HCT116 (cell line): ENCODE data around the gene SLC24A3.

Experiments
- CTCF ChIP-seq, 3 experiments: fragments of 200-600 bp in 1 of 3; sonication (generic) in 1 of 3; IDR thresholded peaks in 2 of 3; conservative IDR thresholded peaks in 1 of 3; 2 replicates each; pipeline ENCODE4 v1.5.1; 2012 to 2017; ENCODE audit warnings: low read depth in 2 of 3, low read length in 2 of 3, antibody characterized with exemption in 1 of 3, borderline replicate concordance in 1 of 3, control low read depth in 1 of 3, mild to moderate bottlenecking in 1 of 3, mixed read lengths in 1 of 3, mixed run types in 1 of 3, moderate library complexity in 1 of 3; ENCODE audit not compliant: insufficient read depth in 1 of 3
- EZH2 ChIP-seq: fragments of 200-600 bp; sonication (generic); IDR thresholded peaks from 2 replicates; pipeline ENCODE4 v1.6.1; 2017; ENCODE audit warnings: antibody characterized with exemption, mixed run types
- POLR2AphosphoS5 ChIP-seq: IDR thresholded peaks from 2 replicates; pipeline ENCODE4 v1.6.1; 2011; ENCODE audit warnings: mild to moderate bottlenecking, low read depth, low read length, moderate library complexity
- SIN3A ChIP-seq: IDR thresholded peaks from 2 replicates; pipeline ENCODE4 v1.6.1; 2012; ENCODE audit warnings: low read depth
- YY1 ChIP-seq: IDR thresholded peaks from 2 replicates; pipeline ENCODE4 v1.6.1; 2011; ENCODE audit warnings: low read length, low read depth, moderate library complexity, mild to moderate bottlenecking; ENCODE audit not compliant: insufficient replicate concordance; ENCODE audit errors: extremely low read depth

GRCh38 chr20:19493794-19494495 is 281.5 kb downstream of the SLC24A3 start:
- TF ChIP-seq POLR2AphosphoS5 (no peak), EZH2 (no peak), SIN3A (no peak), YY1 (no peak), CTCF (IDR thresholded peaks at IDR 0.05 in 2 of 3, conservative IDR thresholded peaks at IDR 0.05 in 1 of 3; ENCODE audit: borderline replicate concordance in 1 of 3, insufficient read depth in 1 of 3, low read depth in 2 of 3, low read length in 2 of 3) (no peak)
